ENCODE results near the gene ADGRG6. TPM values are rescaled to one million over a fixed set of nuclear protein-coding genes. Genes with fewer than 3 reads are reported as not detected.

Gene ADGRG6
- total and polyA plus RNA-seq, 9 donors: 1.6 to 10.6 (median 3.0) TPM

DNA sequence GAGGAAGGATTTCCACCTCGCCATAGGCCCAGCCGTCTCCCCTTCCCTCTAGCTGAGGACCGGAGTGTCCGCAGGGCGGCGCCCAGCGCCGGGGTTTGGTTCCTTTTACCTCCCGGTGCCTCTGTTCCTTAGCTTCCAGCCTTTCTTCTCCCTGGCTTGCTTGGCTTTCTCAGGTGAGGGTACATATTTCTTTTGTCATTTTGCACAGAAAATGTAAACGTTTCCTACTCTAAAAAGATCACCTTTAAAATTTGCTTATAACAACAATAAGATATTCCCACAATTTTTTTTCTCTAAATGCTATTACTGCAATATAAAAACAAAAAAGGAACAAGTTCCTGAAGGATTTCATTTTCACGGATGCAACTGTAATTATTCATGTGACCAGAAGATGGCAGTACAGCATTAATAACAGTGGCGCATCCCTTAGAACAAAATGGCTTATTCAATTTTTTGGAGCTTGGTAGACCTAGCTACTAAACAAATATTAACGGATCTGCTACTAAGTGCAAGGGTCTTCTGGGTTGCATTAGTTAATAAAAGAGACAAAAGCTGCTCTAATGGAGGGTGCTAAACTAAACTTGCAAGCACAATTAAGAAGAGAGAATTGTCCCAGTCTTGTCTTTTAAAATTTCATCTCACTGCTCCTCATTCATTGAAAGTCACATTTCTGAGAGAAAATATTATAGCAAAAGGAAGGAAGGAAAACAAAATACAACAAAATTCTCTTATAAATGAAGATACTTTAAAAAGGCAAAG is 172.9 kb downstream of the ADGRG6 start:
- peak in 1 of 5 donors; percentile 14 for DNase-seq
- Histone ChIP-seq H3K27ac (no peak overlapping the region), H3K9me3 (no peaks in the 10 kb centered on the region), H3K27me3 (no peaks in the 10 kb centered on the region), H3K36me3 (no peaks in the 10 kb centered on the region), H3K4me3 (no peak overlapping the region), H3K4me1 (ENCODE audit: insufficient read depth) (no peaks in the 10 kb centered on the region)
- intact Hi-C loops (cut with DNase I): no loop called here
- TF ChIP-seq, protein P1, sequence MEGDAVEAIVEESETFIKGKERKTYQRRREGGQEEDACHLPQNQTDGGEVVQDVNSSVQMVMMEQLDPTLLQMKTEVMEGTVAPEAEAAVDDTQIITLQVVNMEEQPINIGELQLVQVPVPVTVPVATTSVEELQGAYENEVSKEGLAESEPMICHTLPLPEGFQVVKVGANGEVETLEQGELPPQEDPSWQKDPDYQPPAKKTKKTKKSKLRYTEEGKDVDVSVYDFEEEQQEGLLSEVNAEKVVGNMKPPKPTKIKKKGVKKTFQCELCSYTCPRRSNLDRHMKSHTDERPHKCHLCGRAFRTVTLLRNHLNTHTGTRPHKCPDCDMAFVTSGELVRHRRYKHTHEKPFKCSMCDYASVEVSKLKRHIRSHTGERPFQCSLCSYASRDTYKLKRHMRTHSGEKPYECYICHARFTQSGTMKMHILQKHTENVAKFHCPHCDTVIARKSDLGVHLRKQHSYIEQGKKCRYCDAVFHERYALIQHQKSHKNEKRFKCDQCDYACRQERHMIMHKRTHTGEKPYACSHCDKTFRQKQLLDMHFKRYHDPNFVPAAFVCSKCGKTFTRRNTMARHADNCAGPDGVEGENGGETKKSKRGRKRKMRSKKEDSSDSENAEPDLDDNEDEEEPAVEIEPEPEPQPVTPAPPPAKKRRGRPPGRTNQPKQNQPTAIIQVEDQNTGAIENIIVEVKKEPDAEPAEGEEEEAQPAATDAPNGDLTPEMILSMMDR (IDR thresholded peaks at IDR 0.05): peak; percentile 30 to 62 (median 53)
- no peak for TF ChIP-seq POLR2A (IDR thresholded peaks at IDR 0.05)
- no peak for TF ChIP-seq EP300 (IDR thresholded peaks at IDR 0.05)
- WGBS, 3 donors: 2 to 6% (median 2%) methylated on average over 13 of the region's 13 CpGs

GRCh38 chr6:142476452-142476851 is 174.6 kb downstream of the ADGRG6 start:
- no peaks in the 10 kb centered on the region for H3K4me1 ChIP-seq (ENCODE audit: insufficient read depth)
- H3K9me3 ChIP-seq: no peaks in the 10 kb centered on the region
- no peak overlapping the region for H3K4me3 ChIP-seq
- no peak for DNase-seq
- H3K27me3 ChIP-seq: no peaks in the 10 kb centered on the region
- no peaks in the 10 kb centered on the region for H3K36me3 ChIP-seq
- H3K27ac ChIP-seq: no peak overlapping the region
- no peak for TF ChIP-seq POLR2A (IDR thresholded peaks at IDR 0.05)
- TF ChIP-seq EP300 (IDR thresholded peaks at IDR 0.05): no peak
- TF ChIP-seq, protein P1 (IDR thresholded peaks at IDR 0.05): no peak
- WGBS, 3 donors: 77 to 86% (median 84%) methylated on average over 2 of the region's 2 CpGs
- intact Hi-C loops (cut with DNase I): no loop called here

DNA sequence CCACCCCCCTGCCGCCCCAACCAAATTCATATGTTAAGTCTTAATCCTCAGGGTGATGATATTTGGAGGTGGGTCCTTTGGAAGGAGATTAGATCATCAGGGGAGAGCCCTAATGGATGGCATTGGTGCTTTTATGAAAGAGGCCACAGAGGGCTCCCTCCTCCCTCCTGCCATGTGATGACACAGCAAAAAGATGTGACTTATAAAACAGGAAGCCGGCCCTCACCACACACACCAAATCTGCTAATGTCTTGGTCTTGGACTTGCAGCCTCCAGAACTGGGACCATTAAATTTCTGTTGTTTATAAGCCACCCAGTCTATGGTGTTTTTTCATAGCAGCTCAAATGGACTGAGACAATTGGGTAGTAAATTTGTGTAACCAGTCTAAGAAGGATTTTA is 176.3 kb downstream of the ADGRG6 start:
- DNase-seq: no peak
- Histone ChIP-seq H3K36me3 (no peaks in the 10 kb centered on the region), H3K27me3 (no peaks in the 10 kb centered on the region), H3K27ac (no peak overlapping the region), H3K4me1 (ENCODE audit: insufficient read depth) (no peaks in the 10 kb centered on the region), H3K9me3 (no peaks in the 10 kb centered on the region), H3K4me3 (no peak overlapping the region)
- 85 to 94% (median 93%) methylated on average over 2 of the region's 2 CpGs for WGBS, 3 donors
- TF ChIP-seq EP300 (IDR thresholded peaks at IDR 0.05): no peak
- TF ChIP-seq, protein P1 (IDR thresholded peaks at IDR 0.05): no peak
- no peak for TF ChIP-seq POLR2A (IDR thresholded peaks at IDR 0.05)
- intact Hi-C loops (cut with DNase I): no loop called here

DNA sequence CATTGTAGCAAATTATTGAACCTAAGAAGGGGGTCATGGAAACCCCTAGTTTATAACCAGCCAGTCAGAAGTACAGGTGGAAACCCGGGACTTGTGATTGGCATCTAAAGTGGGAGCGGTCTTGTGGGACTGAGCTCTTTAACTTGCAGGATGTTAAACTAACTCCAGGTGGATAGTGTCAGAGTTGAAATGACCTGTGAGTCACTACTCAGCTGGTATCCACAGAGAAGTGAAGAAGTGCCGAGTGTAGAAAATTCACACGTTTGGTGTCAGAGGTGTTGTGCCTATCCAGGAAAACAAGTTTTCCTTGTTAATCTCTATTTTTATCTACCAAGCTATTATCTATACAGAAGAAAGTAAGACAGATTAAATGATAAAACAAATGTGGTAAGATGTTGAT is 179.7 kb downstream of the ADGRG6 start:
- Histone ChIP-seq H3K27me3 (no peaks in the 10 kb centered on the region), H3K9me3 (no peaks in the 10 kb centered on the region), H3K4me3 (no peak overlapping the region), H3K27ac (no peak overlapping the region), H3K4me1 (ENCODE audit: insufficient read depth) (no peaks in the 10 kb centered on the region), H3K36me3 (no peaks in the 10 kb centered on the region)
- TF ChIP-seq EP300 (IDR thresholded peaks at IDR 0.05): no peak
- no peak for TF ChIP-seq POLR2A (IDR thresholded peaks at IDR 0.05)
- TF ChIP-seq, protein P1 (IDR thresholded peaks at IDR 0.05): no peak
- DNase-seq: no peak
- 46 to 53% (median 49%) methylated on average over 4 of the region's 4 CpGs for WGBS, 3 donors
- intact Hi-C loops (cut with DNase I): loop anchor here in 1 of 4 donors (10.0 kb wide), 1 partner anchor 853 kb away; no protein-coding TSS in a partner anchor

Measured in ovary (tissue), 9 donors.